A549 treated with CORT108297 at 1 μM for 4 hours (cell line): Measurements from ENCODE around the gene PP2D1. TPM values are rescaled to one million over a fixed set of nuclear protein-coding genes. Genes with fewer than 3 reads are reported as not detected.

Experiments used
- total RNA-seq: library from RNA; stranded (reverse); fragments of 200-300 nt; extraction: Qiagen RNA extraction; gene quantifications from 5 replicates; pipeline ENCODE4 v1.2.3, GENCODE V29; 2022

PP2D1 gene
- total RNA-seq, result not detected in 5 replicates

GRCh38 chr3:20012164-20012563 is at the start of gene PP2D1:
PP2D1 (minus strand) TSS chr3:20012264; CDS start chr3:20012072, 192 bp downstream.

GRCh38 chr3:20039765-20040547 is 27.9 kb upstream of the PP2D1 start, which contains the start of gene KAT2B:
KAT2B (plus strand) TSS chr3:20040446; CDS start chr3:20040478, 32 bp downstream.

GRCh38 chr3:19946832-19947548 is 65.1 kb downstream of the PP2D1 start, which contains the start of gene RAB5A:
RAB5A (plus strand) TSS chr3:19947097; CDS start chr3:19950899, 3,802 bp downstream.

Other genes starting within 250 kb of the PP2D1 start
- gene EFHB, start 78.0 kb downstream of the PP2D1 start, total RNA-seq, result 0.29 to 1.2 TPM (median 0.72 TPM) in 5 replicates
- 37.3 to 64.0 TPM (median 41.8 TPM) in 5 replicates for gene RAB5A, start 65.2 kb downstream of the PP2D1 start, total RNA-seq
- 5.0 to 7.2 TPM (median 6.0 TPM) in 5 replicates for gene KAT2B, start 28.2 kb upstream of the PP2D1 start, total RNA-seq
- 13.8 to 19.7 TPM (median 15.3 TPM) in 5 replicates for gene SGO1, start 173.9 kb upstream of the PP2D1 start, total RNA-seq